GM21515 (cell line): ENCODE data around the gene MRPL27.
A peak's percentile ranks its signal among the peaks of the same experiment; 100 is the strongest.
"Not testable (repeated sequence)": the region's sequence is repeated elsewhere in the genome, so short reads cannot be mapped to it uniquely, and the experiment has no call there.

Source experiments
- ATAC-seq: cut with Tn5 transposase; IDR thresholded peaks from one replicate; pipeline ENCODE4 v1.9.1; 2021; ENCODE audit not compliant: unreplicated experiment

The MRPL27 gene

GRCh38 chr17:50347117-50347893 is 25.7 kb downstream of the MRPL27 start:
- no peak for ATAC-seq

- ATAC-seq: peak; percentile 46
These were observed 26.5 kb downstream of the MRPL27 start for GRCh38 chr17:50346313-50347116.

GRCh38 chr17:50345432-50346312 is 27.3 kb downstream of the MRPL27 start, which contains the start of gene XYLT2:
TSS of gene XYLT2 (plus strand) at chr17:50346126. CDS start at chr17:50346141, 15 bp downstream.
- peak; percentile 81 for ATAC-seq

GRCh38 chr17:50344731-50345365 is 28.1 kb downstream of the MRPL27 start:
- no peak for ATAC-seq

- ATAC-seq: no peak
These were observed 33.6 kb downstream of the MRPL27 start for GRCh38 chr17:50339381-50339780.

GRCh38 chr17:50338645-50339044 is 34.3 kb downstream of the MRPL27 start:
- no peak for ATAC-seq

GRCh38 chr17:50337956-50338355 is 35.0 kb downstream of the MRPL27 start:
- no peak for ATAC-seq

- ATAC-seq: not testable (repeated sequence)
These were observed 39.5 kb downstream of the MRPL27 start for GRCh38 chr17:50333291-50334057.

GRCh38 chr17:50332196-50332595 is 40.8 kb downstream of the MRPL27 start:
- ATAC-seq: no peak

- no peak for ATAC-seq
These were observed 41.7 kb downstream of the MRPL27 start for GRCh38 chr17:50331085-50331791.

GRCh38 chr17:50330151-50330775 is 42.7 kb downstream of the MRPL27 start:
- ATAC-seq: no peak

- no peak for ATAC-seq
These were observed 43.3 kb downstream of the MRPL27 start for GRCh38 chr17:50329716-50330115.

GRCh38 chr17:50328363-50329325 is 44.3 kb downstream of the MRPL27 start:
- ATAC-seq: no peak

- no peak for ATAC-seq
These were observed 46.1 kb downstream of the MRPL27 start for GRCh38 chr17:50326831-50327364.

GRCh38 chr17:50325906-50326305 is 47.1 kb downstream of the MRPL27 start:
- no peak for ATAC-seq

GRCh38 chr17:50323060-50323459 is 49.9 kb downstream of the MRPL27 start:
- no peak for ATAC-seq

GRCh38 chr17:50322271-50322670 is 50.7 kb downstream of the MRPL27 start:
- no peak for ATAC-seq
